ENCODE data around the gene ITPK1. TPM values are rescaled to one million over a fixed set of nuclear protein-coding genes. Genes with fewer than 3 reads are reported as not detected.
A peak's percentile ranks its signal among the peaks of the same experiment; 100 is the strongest.

The ITPK1 gene
- total RNA-seq, 1 experiment from 2014 or later: 88.6 TPM

DNA sequence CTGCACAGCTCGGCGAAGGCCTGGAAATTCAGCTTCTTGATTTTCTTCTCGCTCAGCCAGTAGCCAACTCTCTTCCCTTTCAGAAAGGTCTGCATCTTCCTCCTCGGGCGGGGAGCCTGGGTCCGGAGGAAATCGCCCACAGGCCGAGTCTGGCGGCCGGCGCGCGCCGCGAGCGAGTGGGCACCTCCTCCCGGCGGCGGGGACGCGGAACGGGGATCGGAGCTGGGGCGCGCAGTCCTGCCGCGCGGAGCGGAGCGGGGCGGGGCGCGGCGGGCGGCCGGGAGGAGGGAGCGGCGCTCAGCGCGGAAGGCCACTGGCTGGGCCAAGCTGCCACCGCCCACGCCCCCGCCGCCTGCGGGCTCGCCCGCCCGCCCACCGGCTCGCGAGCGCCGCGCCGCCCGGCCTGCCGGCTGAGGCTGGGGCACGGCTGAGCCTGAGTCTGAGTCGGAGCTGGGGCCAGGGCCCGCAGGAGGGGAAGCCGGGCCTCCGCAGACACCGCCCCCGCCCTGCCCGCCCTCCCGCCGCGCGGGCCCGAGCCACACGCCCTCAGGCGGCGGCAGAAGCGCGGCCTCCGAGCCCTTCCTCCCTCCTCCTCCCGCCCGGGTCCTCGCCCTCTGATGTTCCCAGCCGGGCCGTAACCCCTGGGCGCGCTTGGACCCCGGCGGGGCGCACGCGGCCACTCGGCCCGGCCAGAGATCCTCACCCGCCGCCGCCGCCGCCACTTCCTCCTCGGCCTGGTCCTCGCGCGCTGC, 480 bp downstream of the ITPK1 start:
- H3F3A ChIP-seq (ENCODE audit: insufficient read depth, low read depth): peaks cover 10% of the 10 kb centered on the region; the same call in 1 of the 2 replicates
- H3K4me1 ChIP-seq (replicated peaks; ENCODE audit: insufficient read depth): peaks cover 31% of the 10 kb centered on the region
- no peaks in the 10 kb centered on the region for H3K9me2 ChIP-seq (ENCODE audit: insufficient read depth)
- H3K9me3 ChIP-seq (ENCODE audit: insufficient read depth, low read depth): no peaks in the 10 kb centered on the region
- H3K4me2 ChIP-seq: peak overlapping the region; percentile 82
- peaks cover 48% of the 10 kb centered on the region for H3K79me2 ChIP-seq (ENCODE audit: low read depth)
- peak overlapping the region; percentile 95 for H2AFZ ChIP-seq
- H3K27ac ChIP-seq: peak overlapping the region; percentile 54
- POLR2A ChIA-PET (ENCODE audit: unreplicated experiment): interaction anchor here (0.5 to 0.7 kb wide), 4 partner anchors 10 to 994 kb away, joined by 3 to 12 read pairs (median 4); partner anchors contain the start of genes CPSF2 and NDUFB1
- peak; percentile 59 to 90 for DNase-seq
- intact Hi-C loops (cut with micrococcal nuclease; ENCODE audit: unreplicated experiment): loop anchor here (1.0 to 5.0 kb wide), 4 partner anchors 79 to 502 kb away; no protein-coding TSS in a partner anchor
- no peaks in the 10 kb centered on the region; the same call in 1 of the 2 replicates for H4K20me1 ChIP-seq (ENCODE audit: insufficient read depth)
- H3K27me3 ChIP-seq (ENCODE audit: insufficient read depth, low read depth): no peaks in the 10 kb centered on the region
- TF ChIP-seq EZH2 (IDR thresholded peaks at IDR 0.05; ENCODE audit: low read depth): no peak
- TF ChIP-seq, protein P1, sequence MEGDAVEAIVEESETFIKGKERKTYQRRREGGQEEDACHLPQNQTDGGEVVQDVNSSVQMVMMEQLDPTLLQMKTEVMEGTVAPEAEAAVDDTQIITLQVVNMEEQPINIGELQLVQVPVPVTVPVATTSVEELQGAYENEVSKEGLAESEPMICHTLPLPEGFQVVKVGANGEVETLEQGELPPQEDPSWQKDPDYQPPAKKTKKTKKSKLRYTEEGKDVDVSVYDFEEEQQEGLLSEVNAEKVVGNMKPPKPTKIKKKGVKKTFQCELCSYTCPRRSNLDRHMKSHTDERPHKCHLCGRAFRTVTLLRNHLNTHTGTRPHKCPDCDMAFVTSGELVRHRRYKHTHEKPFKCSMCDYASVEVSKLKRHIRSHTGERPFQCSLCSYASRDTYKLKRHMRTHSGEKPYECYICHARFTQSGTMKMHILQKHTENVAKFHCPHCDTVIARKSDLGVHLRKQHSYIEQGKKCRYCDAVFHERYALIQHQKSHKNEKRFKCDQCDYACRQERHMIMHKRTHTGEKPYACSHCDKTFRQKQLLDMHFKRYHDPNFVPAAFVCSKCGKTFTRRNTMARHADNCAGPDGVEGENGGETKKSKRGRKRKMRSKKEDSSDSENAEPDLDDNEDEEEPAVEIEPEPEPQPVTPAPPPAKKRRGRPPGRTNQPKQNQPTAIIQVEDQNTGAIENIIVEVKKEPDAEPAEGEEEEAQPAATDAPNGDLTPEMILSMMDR (conservative IDR thresholded peaks at IDR 0.05): no peak
- H3K4me3 ChIP-seq: peak overlapping the region; percentile 100
- H3K36me3 ChIP-seq (ENCODE audit: low read depth): no peaks in the 10 kb centered on the region
- CTCF ChIA-PET: interaction anchor here (1.2 kb wide), 1 partner anchor 63 kb away, joined by 3 read pairs; no protein-coding TSS in a partner anchor
- no TSS peak for BruUV-seq (replicated peaks)

DNA sequence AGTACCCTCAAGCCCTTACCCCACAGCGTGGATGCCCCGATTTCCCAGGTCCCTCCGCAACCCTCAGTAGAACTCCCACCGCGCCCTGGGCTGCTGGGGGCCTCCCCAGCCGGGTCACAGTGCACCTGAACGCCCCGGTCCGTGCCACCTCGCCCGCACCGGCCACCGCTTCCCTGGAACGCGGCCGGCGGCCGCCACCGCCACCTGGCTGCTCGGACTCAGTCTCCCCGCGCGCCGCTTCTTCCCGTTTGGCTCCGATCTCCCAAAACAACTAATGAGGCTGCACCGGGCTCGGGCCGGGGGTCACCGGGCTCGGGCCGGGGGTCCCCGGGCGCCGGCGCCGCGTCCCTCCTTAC, 1.0 kb downstream of the ITPK1 start:
- Histone ChIP-seq H3K4me1 (replicated peaks; ENCODE audit: insufficient read depth) (peaks cover 31% of the 10 kb centered on the region), H3F3A (ENCODE audit: insufficient read depth, low read depth) (peaks cover 10% of the 10 kb centered on the region; the same call in 1 of the 2 replicates), H3K4me3 (peak overlapping the region; percentile 100), H4K20me1 (ENCODE audit: insufficient read depth) (no peaks in the 10 kb centered on the region; the same call in 1 of the 2 replicates), H3K27me3 (ENCODE audit: insufficient read depth, low read depth) (no peaks in the 10 kb centered on the region), H3K27ac (peak overlapping the region; percentile 20), H3K9me2 (ENCODE audit: insufficient read depth) (no peaks in the 10 kb centered on the region), H3K9me3 (ENCODE audit: insufficient read depth, low read depth) (no peaks in the 10 kb centered on the region), H2AFZ (peak overlapping the region; percentile 95), H3K4me2 (peak overlapping the region; percentile 82), H3K36me3 (ENCODE audit: low read depth) (no peaks in the 10 kb centered on the region), H3K79me2 (ENCODE audit: low read depth) (peaks cover 53% of the 10 kb centered on the region)
- TF ChIP-seq, protein P1 (conservative IDR thresholded peaks at IDR 0.05): no peak; the same call in 1 of the 2 replicates
- no peak for TF ChIP-seq EZH2 (IDR thresholded peaks at IDR 0.05; ENCODE audit: low read depth)
- intact Hi-C loops (cut with micrococcal nuclease; ENCODE audit: unreplicated experiment): loop anchor here (1.0 to 5.0 kb wide), 4 partner anchors 78 to 503 kb away; no protein-coding TSS in a partner anchor
- CTCF ChIA-PET: interaction anchor here (1.2 kb wide), 1 partner anchor 63 kb away, joined by 3 read pairs; no protein-coding TSS in a partner anchor
- BruUV-seq (replicated peaks): TSS peak; percentile 36
- POLR2A ChIA-PET (ENCODE audit: unreplicated experiment): no interaction called here
- no peak for DNase-seq

DNA sequence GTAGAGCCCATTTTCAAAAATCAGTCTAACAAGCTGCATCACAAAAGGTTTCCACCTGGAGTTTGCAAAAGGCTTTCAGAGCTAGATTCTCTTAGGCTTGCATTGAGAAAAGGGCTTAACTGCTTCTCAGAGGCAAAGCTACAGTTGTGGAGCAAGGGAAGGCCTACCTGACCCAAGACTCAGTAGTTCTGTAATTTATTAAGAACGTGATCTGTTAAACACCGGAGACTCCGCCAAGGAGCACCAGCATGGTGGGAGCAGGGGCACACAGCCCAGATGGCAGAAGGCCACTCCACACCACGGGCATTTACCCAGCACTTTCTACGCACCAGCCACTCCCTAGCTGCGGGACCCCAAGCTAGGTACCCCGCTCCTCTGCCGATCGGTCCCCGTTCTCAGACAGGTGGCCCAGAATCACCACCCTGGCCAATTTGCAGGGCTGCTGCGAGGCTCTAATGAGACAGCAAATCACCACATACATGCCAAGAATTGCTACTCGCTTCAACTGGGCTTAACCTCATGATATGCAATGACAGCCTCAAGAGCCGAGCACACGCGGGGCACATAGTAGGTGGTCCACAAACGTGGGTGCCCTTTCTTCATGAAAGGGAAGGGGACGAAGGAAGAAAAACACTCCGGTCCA, 1.5 kb downstream of the ITPK1 start:
- H3K9me3 ChIP-seq (ENCODE audit: insufficient read depth, low read depth): no peaks in the 10 kb centered on the region
- H3F3A ChIP-seq (ENCODE audit: insufficient read depth, low read depth): peaks cover 10% of the 10 kb centered on the region; the same call in 1 of the 2 replicates
- peak overlapping the region; percentile 95 for H2AFZ ChIP-seq
- no peaks in the 10 kb centered on the region for H3K36me3 ChIP-seq (ENCODE audit: low read depth)
- H3K27me3 ChIP-seq (ENCODE audit: insufficient read depth, low read depth): no peaks in the 10 kb centered on the region
- H3K79me2 ChIP-seq (ENCODE audit: low read depth): peaks cover 58% of the 10 kb centered on the region
- BruUV-seq (replicated peaks): no TSS peak
- no peak for DNase-seq
- peak overlapping the region; percentile 100 for H3K4me3 ChIP-seq
- POLR2A ChIA-PET (ENCODE audit: unreplicated experiment): no interaction called here
- CTCF ChIA-PET: interaction anchor here (0.6 to 1.7 kb wide), 5 partner anchors 9 to 208 kb away, joined by 3 to 5 read pairs (median 3); no protein-coding TSS in a partner anchor
- H4K20me1 ChIP-seq (ENCODE audit: insufficient read depth): no peaks in the 10 kb centered on the region; the same call in 1 of the 2 replicates
- TF ChIP-seq, protein P1 (conservative IDR thresholded peaks at IDR 0.05): no peak
- TF ChIP-seq EZH2 (IDR thresholded peaks at IDR 0.05; ENCODE audit: low read depth): no peak
- intact Hi-C loops (cut with micrococcal nuclease; ENCODE audit: unreplicated experiment): loop anchor here (2.0 kb wide), 1 partner anchor 167 kb away; no protein-coding TSS in a partner anchor
- peak overlapping the region; percentile 82 for H3K4me2 ChIP-seq
- H3K27ac ChIP-seq: peak overlapping the region; percentile 20; the same call in 1 of the 2 replicates
- H3K4me1 ChIP-seq (replicated peaks; ENCODE audit: insufficient read depth): peaks cover 31% of the 10 kb centered on the region
- H3K9me2 ChIP-seq (ENCODE audit: insufficient read depth): no peaks in the 10 kb centered on the region
